Ovary (tissue), 9 donors: ENCODE results near the gene MEGF8. TPM values are rescaled to one million over a fixed set of nuclear protein-coding genes. Genes with fewer than 3 reads are reported as not detected.

ENCODE experiments used
- DNase-seq, 5 donors: peaks; one replicate each; pipeline ENCODE4 v3.0.0-alpha.2; 2019 to 2020
- H3K27ac ChIP-seq, 2 donors: fragments of 200-600 bp; one replicate each; pipeline versions ENCODE4 v1.5.1 to v1.8.0; 2019 to 2022
- H3K27me3 ChIP-seq: fragments of 200-600 bp; one replicate; pipeline ENCODE4 v1.8.0; 2022
- H3K36me3 ChIP-seq: fragments of 200-600 bp; sonication (generic); one replicate; pipeline ENCODE4 v1.5.1; 2019
- H3K4me1 ChIP-seq: one replicate; pipeline ENCODE4 v1.8.1; 2013; ENCODE audit warnings: mild to moderate bottlenecking, moderate library complexity; ENCODE audit not compliant: insufficient read depth
- H3K4me3 ChIP-seq: fragments of 200-600 bp; sonication (generic); one replicate; pipeline ENCODE4 v1.5.1; 2017
- H3K9me3 ChIP-seq, 2 donors: fragments of 200-600 bp in 1 of 2; sonication (generic) in 1 of 2; one replicate each; pipeline versions ENCODE4 v1.5.1 to v1.8.1; 2013 to 2019; ENCODE audit warnings: mild to moderate bottlenecking in 1 of 2, moderate library complexity in 1 of 2
- CTCF ChIP-seq, 3 donors: fragments of 450-650 bp in 2 of 3; fragments of 200-600 bp in 1 of 3; IDR thresholded peaks; one replicate each; pipeline versions ENCODE4 v1.5.1 to v1.8.0; 2016 to 2022; ENCODE audit warnings: antibody characterized with exemption in 3 of 3, mild to moderate bottlenecking in 1 of 3
- EP300 ChIP-seq: sonication (generic); formaldehyde crosslinking; IDR thresholded peaks from one replicate; pipeline ENCODE4 v1.6.1; 2017; ENCODE audit warnings: antibody characterized with exemption
- POLR2A ChIP-seq: fragments of 450-650 bp; IDR thresholded peaks from one replicate; pipeline ENCODE4 v1.6.1; 2017; ENCODE audit warnings: antibody characterized with exemption, mild to moderate bottlenecking, moderate library complexity
- WGBS, 3 donors: extraction: QIAGEN DNeasy Blood & Tissue Kit in 1 of 3; methylation state at CpG; one replicate each; pipeline versions ENCODE4 v1.1.5 to v1.1.7; 2013 to 2017; 5-methylcytosine and 5-hydroxymethylcytosine counted together
- intact Hi-C, 4 donors: fragments of 100-400 bp; cut with DNase I; formaldehyde crosslinking; loops; one replicate each; pipeline versions ENCODE4 v1.11.0 to v1.15.1; 2022 to 2023
- polyA plus RNA-seq, 2 donors: library from polyadenylated mRNA; stranded (reverse); fragments of 200-250 nt in 1 of 2; fragments of 350-450 nt in 1 of 2; fragmentation: Illumina TruSeq in 1 of 2; extraction: RNeasy Lipid Tissue Mini Kit (QIAGEN cat#74804) in 1 of 2; gene quantifications; one replicate each; pipeline ENCODE4 v1.2.3, GENCODE V29; 2013 to 2014
- total RNA-seq, 7 donors: library from RNA; depleted of rRNA in 2 of 7; stranded (reverse); fragments of >200 nt in 2 of 7; fragmentation: NEBNext Ultra II Directional in 3 of 7; extraction: Animal tissue kit (Norgen Biotek cat#: 25700) in 3 of 7; gene quantifications; one replicate each; pipeline versions ENCODE4 v1.1.0 to v1.2.4, GENCODE V29; 2016 to 2023
- donor health status: DM: no; HTN: no; CAD: no; lungs with moderate emphysema.
- donor health status: DM: no; HTN: no; CAD: no.
- donor health status: Bipolar disorder and iron deficiency.
- donor health status: DM: yes; HTN: yes; CAD: no.
- donor health status: DM: no; HTN: no; CAD: no.
- donor health status: DM: yes; HTN: yes; CAD: no.

MEGF8 gene
- total and polyA plus RNA-seq, 9 donors: 11.0 to 31.6 (median 23.3) TPM

GRCh38 chr19:42291435-42291810 is 34.0 kb upstream of the MEGF8 start:
- intact Hi-C loops: loop anchor here in 1 of 4 donors (5.0 kb wide), 1 partner anchor 44 kb away; no protein-coding TSS in a partner anchor
- TF ChIP-seq EP300 (no peak), POLR2A (no peak), CTCF (IDR thresholded peaks at IDR 0.05) (no peak)
- Histone ChIP-seq H3K36me3 (no peaks in the 10 kb centered on the region), H3K27ac (no peak overlapping the region), H3K27me3 (no peaks in the 10 kb centered on the region), H3K4me1 (peaks cover 3% of the 10 kb centered on the region), H3K9me3 (no peaks in the 10 kb centered on the region), H3K4me3 (no peak overlapping the region)
- WGBS, 3 donors: 46 to 53% (median 50%) methylated on average over 9 of the region's 9 CpGs
- no peak for DNase-seq

DNA sequence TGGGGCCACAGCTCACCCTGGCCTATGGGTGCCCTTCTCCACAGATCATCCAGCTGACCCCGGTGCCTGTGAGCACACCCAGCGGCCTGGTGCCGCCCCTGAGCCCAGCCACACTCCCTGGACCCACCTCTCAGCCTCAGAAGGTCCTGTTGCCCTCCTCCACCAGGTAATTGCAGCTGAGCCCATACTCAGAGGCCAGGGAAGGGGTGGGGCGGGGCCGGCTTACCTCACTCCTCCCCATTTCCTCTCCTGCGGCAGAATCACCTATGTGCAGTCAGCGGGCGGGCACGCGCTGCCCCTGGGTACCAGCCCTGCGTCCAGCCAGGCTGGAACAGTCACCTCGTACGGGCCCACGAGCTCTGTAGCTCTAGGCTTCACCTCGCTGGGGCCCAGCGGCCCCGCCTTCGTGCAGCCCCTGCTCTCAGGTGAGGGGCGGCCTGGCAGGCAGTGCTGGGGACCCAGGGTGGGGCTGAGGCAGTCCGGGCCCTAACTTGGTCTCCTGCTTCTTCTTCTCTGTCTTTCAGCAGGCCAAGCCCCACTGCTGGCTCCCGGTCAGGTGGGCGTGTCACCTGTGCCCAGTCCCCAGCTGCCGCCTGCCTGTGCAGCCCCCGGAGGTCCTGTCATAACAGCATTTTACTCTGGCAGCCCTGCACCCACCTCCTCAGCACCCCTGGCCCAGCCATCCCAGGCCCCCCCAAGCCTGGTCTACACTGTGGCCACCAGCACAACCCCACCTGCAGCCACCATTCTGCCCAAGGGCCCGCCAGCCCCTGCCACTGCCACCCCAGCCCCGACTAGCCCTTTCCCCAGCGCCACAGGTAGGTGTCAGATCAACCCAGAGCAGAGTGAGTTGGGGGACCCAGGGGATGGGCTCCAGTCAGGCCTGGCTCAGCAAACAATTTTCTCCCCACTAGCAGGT is 33.1 kb upstream of the MEGF8 start:
- 85 to 90% (median 89%) methylated on average over 25 to 27 of the region's 27 CpGs for WGBS, 3 donors
- intact Hi-C loops: loop anchor here in 1 of 4 donors (5.0 kb wide), 1 partner anchor 45 kb away; no protein-coding TSS in a partner anchor
- H3K9me3 ChIP-seq: no peaks in the 10 kb centered on the region

GRCh38 chr19:42292963-42293362 is 32.5 kb upstream of the MEGF8 start:
- Histone ChIP-seq H3K27ac (no peak overlapping the region), H3K4me3 (no peak overlapping the region), H3K27me3 (no peaks in the 10 kb centered on the region), H3K4me1 (no peaks in the 10 kb centered on the region), H3K36me3 (no peaks in the 10 kb centered on the region), H3K9me3 (no peaks in the 10 kb centered on the region)
- 78 to 81% (median 79%) methylated on average over 12 to 14 of the region's 14 CpGs for WGBS, 3 donors
- no peak for TF ChIP-seq POLR2A
- no peak for TF ChIP-seq CTCF (IDR thresholded peaks at IDR 0.05)
- TF ChIP-seq EP300: no peak
- intact Hi-C loops: loop anchor here in 1 of 4 donors (5.0 kb wide), 1 partner anchor 46 kb away; no protein-coding TSS in a partner anchor
- DNase-seq: no peak

More for the DNA sequence above, 33.1 kb upstream of the MEGF8 start:
- H3K36me3 ChIP-seq: no peaks in the 10 kb centered on the region
- H3K4me3 ChIP-seq: no peak overlapping the region
- TF ChIP-seq CTCF (IDR thresholded peaks at IDR 0.05) (no peak), EP300 (no peak), POLR2A (no peak)
- no peaks in the 10 kb centered on the region for H3K27me3 ChIP-seq
- H3K27ac ChIP-seq: no peak overlapping the region
- no peak for DNase-seq
- no peaks in the 10 kb centered on the region for H3K4me1 ChIP-seq

DNA sequence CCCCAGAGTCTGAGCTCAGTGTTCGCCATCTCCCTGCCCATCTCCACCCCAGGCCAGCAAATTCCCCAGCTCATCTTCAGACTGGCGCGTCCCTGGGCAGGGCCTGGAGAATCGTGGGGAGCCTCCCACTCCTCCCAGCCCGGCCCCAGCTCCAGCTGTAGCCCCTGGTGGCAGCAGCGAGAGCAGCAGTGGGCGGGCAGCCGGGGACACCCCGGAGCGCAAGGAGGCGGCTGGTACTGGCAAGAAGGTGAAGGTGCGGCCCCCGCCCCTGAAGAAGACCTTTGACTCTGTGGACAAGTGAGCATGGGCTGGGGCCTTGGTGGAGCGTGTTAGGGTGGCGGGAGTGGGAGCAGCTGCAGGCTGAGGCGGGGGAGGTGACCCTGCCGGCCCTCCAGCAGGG is 31.9 kb upstream of the MEGF8 start:
- TF ChIP-seq CTCF (IDR thresholded peaks at IDR 0.05) (no peak), POLR2A (no peak), EP300 (no peak)
- 64 to 73% (median 65%) methylated on average over 17 of the region's 17 CpGs for WGBS, 3 donors
- Histone ChIP-seq H3K27ac (no peak overlapping the region), H3K4me3 (no peak overlapping the region), H3K27me3 (no peaks in the 10 kb centered on the region), H3K9me3 (no peaks in the 10 kb centered on the region), H3K4me1 (no peaks in the 10 kb centered on the region), H3K36me3 (no peaks in the 10 kb centered on the region)
- DNase-seq: no peak
- intact Hi-C loops: loop anchor here in 1 of 4 donors (5.0 kb wide), 1 partner anchor 46 kb away; no protein-coding TSS in a partner anchor
